GM19351 (cell line): ENCODE results near the gene LSM14A.
"Not testable (repeated sequence)": the region's sequence is repeated elsewhere in the genome, so short reads cannot be mapped to it uniquely, and the experiment has no call there.

Experiments used
- ATAC-seq: cut with Tn5 transposase; IDR thresholded peaks from one replicate; pipeline ENCODE4 v1.9.1; 2021; ENCODE audit warnings: mild to moderate bottlenecking, moderate library complexity; ENCODE audit not compliant: unreplicated experiment

The LSM14A gene

DNA sequence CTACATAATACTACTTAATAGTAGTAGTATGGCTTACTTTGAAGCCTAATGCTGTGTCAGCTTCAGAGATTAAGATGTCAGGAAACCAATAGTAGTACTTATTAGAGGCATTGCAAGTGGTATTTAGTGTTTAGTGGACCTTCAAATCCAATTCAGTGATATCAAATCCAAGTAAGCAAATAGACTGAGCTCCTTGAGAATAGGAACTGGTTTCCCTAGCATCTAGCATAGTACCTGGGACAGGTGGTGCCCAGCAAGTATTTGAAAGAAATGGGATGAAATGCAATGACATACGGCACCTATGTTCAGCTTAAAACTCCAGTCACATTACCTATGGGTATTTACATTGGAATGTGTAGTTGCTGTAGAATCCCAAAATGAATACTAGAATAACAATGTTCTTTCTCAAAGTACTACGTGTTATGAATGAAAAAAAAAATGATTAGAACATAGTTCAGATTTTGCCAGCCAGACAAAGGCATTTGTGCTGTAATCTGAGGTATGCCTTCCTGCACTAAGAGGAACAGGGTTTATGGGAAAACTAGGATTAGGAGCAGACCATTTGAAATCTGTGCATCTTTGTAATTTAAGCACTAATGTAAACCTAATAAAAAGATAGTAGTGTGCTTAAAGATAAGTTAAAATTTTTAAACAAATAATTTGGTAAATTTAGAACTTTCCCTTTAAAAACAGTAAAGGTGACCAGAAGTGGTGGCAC is 17.1 kb downstream of the LSM14A start:
- ATAC-seq = no peak

DNA sequence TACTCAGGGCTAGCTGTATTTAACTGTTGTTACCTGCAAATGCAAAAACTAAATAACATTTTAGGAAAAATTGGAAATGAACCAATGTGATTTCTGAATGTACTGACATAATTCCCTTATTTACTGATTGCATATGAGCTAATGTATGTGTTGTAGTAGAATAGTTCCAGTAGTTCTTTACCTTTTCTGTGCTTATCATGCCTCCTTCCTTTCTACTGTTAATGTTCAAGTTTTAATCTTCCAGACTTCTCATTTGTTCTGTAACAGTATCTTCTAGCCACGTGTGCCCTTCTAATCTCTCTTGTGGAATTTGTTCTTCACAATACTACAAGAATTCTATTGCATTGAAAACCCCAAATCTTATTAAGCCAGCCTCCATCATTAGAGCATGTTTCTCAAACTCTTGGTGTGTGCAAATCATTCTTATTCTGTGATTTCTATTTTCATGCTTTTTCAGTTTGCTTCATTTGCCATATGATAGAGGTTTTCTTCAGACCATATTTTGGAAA is 17.7 kb downstream of the LSM14A start:
- no peak for ATAC-seq

DNA sequence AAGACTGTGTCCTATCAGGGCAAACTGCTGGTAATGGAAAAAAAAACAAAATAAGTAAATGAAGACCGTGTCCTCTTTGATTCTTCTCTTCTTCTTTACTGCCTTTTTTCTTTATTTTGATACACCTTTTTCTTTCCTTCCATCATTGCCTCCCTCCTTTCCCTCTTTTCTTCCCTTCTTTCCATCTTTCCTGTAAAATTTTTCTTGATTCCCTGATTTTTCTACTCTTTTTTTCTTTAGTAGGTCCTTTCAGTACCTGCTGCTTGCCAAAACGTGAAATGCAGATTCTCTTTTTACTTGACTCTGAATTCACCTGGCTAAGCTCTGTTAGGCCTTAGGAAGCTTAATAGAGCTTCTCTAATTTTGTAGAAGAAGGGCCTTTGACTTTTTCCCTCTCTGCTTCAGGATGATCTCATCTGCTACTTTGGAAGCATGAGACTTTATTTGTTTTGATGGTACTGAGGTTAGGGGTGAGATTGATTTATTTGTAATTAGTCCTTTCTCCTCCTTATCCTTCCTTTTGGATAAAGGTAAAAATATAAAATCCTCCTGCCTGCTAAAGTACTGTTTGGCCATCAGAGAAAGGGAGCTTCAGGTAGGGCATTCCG is 19.2 kb downstream of the LSM14A start:
- no peak for ATAC-seq

DNA sequence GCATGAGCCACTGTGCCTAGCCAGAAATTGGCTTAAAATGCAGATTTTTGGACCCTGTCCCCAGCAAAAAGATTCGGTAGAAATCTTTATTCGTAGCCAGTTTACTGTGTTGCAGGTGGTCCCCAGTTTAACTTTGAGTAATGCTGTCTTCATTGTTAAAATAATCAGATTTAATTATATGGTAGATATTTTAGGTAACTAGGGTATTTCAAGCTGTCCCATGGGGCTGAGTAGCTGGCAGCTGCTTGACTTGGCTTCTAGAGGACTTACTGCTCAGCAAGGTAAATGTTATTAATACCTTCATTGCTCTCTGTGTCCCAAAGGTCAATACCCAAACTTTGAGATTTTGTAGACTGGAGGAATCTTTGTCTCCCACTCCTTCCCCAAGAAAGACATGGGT is 21.1 kb downstream of the LSM14A start:
- no peak for ATAC-seq

DNA sequence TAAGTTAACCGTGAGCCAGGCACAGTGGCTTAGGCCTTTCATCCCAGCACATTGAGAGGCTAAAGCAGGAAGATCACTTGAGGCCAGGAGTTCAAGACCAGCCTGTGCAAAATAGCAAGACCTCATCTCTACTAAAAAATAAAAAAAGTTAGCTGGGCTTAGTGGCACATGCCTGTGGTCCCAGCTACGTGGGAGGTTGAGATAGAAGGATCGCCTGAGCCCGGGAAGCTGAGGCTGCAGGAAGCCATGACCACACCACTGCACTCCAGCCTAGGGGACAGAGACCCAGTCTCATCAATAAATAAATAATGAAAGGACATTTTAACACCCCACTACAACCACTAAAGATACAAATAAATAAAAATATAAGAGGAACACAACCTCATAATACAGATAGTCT is 21.6 kb downstream of the LSM14A start:
- no peak for ATAC-seq

DNA sequence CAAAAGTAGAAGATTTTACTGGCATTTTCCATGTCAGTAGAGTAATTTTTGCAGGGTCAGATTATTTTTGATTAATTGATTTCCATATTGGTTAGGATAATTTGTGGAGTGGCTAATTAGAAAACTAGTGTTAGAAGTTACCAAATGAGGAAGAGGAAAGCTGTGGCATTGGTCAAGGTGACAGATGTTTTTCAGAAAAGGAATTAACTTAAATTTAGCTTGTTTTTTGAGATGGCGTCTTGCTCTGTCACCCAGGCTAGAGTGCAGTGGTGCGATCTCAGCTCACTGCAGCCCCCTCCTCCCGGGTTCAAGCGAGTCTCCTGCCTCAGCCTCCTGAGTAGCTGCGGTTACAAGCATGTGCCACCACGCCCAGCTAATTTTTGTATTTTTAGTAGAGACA is 28.8 kb downstream of the LSM14A start:
- ATAC-seq = no peak

DNA sequence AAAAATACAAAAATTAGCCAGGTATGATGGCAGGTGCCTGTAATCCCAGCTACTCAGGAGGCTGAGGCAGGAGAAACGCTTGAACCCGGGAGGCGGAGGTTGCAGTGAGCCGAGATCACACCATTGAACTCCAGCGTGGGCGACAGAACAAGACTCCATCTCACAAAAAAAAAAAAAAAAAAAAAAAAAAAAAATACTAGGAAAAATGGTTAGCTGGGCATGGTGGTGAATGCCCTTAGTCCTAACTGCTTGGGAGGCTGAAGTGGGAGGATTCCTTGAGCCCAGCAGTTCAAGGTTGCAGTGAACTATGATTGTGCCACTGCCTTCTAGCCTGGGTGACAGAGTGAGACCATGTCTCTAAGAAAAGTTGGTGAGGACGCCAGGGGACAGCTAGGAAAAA is 33.0 kb downstream of the LSM14A start:
- not testable (repeated sequence) for ATAC-seq

DNA sequence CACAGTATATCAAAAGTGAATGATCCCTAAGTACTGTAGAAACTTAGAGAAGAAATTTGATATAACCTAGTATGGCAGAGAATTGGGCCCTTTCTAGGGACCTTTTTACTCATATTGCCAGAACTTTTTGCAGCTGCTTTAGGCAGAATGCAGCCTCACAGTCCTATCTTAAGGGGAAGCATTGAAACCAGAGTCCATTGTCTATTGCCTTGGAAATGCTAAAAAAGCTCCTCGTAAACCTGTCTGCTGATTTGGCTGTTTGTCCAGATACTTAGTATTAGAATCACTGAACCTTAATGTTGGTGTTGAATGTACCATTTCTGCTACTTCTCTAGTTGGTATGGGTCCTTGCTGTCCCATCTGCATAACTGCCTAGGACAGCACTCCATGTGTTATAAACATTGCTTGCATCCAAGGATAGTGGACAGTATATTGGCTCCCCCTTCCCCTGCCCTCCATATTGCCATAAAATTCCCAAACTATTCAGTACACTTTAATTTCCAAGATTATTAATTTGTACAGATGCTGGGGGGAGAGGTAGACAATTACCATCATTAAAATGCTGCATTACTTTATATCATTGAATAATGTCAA is 36.1 kb downstream of the LSM14A start:
- ATAC-seq = no peak

DNA sequence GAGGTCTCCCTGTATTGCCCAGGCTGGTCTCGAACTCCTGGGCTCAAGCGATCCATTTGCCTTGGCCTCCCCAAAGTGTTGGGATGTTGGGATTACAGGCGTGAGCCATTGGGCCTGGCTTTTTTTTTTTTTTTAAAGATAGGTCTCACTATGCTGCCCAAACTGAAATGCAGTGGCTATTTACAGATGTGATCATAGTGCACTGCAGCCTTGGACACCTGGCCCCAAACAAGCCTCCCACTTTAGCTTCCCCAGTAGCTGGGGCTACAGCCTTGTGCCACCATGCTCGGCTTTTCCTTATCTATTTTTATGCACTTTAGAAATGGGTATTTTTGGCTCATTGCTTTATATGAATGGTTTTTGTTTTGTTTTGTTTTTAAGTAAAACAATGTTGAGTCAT is 37.4 kb downstream of the LSM14A start:
- ATAC-seq = no peak

DNA sequence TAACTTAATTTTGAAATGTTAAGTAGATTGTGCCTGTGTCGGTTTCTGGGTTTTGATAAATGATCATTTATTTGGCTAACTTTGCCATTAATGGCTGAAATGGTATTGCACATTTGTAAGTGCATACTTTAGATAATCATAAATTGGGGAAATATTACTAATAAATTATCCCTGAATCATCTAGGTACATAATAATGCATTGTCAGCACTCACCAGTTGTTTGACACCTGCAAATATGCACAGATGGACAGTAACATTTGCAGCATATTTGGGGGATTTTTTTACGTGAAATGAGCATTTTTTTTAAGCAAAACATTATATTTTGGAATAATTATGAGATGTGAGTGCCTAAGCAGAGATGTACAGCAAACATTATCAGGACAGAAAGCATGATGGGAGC is 41.0 kb downstream of the LSM14A start:
- no peak for ATAC-seq

DNA sequence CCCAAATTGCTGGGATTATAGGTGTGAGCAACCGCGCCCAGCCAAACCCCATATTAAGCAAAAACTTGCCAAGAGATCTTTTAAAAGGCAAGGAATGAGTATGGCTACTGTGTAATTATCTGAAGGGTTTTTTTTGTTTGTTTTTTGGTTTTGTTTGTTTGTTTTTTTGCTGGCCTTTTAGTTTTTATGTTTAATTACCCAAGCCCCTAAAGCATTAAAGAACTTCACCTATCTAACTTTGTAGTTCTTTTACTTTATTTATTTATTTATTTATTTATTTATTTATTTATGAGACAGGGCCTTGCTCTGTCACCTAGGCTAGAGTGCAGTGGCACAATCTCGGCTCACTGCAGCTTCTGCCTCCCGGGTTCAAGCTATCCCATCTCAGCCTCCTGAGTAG is 41.7 kb downstream of the LSM14A start:
- no peak for ATAC-seq

DNA sequence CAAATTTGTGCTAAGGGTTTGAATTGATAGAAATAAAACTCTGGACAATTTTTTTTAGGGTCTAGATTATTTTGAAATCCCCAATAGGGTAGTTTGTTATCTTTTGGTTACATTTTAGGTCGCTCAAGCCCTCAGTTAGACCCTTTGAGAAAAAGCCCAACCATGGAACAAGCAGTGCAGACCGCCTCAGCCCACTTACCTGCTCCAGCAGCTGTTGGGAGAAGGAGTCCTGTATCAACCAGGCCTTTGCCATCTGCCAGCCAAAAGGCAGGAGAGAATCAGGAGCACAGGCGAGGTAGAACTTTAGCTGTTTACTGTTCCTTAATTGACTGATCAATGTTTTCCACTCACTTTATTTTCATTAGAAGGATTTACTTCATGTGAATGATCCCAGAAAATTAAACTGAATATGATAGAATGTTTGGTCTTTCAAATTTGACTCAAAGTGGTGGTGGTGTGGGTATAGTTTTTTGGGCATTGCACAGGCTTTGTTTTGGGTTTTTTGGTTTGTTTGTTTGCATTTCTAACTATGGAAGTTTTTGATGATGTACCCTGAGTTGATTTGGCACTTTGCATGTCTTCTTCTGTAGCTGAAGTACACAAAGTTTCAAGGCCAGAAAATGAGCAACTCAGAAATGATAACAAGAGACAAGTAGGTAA is 42.8 kb downstream of the LSM14A start:
- ATAC-seq = no peak

DNA sequence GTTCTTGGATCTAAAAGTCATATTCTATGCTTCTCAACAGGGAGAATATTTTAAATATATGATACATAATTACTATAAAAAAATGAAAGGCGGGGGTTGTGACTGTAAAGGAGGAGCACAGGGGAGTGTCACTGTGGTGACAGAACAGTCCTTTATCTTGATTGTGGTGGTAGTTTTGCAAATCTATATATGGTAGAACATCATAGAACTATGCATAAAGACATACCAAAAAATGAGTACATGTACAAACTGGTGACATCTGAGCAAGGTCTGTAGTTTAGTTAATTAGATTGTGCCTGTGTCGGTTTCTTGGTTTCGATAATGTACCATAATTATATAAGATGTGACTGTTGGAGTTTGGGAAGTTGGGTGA is 43.3 kb downstream of the LSM14A start:
- no peak for ATAC-seq

DNA sequence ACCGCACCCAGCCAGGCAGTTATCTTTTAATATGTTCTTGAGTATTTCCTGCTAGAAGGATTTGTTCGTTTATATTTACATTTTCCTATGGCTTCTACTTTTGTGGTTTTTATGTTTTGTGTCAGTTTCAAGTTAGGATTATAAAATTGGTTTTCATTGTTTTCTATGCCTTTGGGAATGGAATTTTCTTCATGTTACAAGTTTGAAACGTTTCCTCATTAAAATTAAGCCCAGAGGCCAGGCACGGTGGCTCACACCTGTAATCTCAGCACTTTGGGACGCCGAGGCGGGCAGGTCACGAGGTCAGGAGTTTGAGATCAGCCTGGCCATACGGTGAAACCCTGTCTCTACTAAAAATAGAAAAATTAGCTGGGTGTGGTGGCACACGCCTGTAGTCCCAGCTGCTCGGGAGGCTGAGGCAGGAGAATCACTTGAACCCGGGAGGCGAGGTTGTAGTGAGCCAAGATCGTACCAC is 44.5 kb downstream of the LSM14A start:
- not testable (repeated sequence) for ATAC-seq

DNA sequence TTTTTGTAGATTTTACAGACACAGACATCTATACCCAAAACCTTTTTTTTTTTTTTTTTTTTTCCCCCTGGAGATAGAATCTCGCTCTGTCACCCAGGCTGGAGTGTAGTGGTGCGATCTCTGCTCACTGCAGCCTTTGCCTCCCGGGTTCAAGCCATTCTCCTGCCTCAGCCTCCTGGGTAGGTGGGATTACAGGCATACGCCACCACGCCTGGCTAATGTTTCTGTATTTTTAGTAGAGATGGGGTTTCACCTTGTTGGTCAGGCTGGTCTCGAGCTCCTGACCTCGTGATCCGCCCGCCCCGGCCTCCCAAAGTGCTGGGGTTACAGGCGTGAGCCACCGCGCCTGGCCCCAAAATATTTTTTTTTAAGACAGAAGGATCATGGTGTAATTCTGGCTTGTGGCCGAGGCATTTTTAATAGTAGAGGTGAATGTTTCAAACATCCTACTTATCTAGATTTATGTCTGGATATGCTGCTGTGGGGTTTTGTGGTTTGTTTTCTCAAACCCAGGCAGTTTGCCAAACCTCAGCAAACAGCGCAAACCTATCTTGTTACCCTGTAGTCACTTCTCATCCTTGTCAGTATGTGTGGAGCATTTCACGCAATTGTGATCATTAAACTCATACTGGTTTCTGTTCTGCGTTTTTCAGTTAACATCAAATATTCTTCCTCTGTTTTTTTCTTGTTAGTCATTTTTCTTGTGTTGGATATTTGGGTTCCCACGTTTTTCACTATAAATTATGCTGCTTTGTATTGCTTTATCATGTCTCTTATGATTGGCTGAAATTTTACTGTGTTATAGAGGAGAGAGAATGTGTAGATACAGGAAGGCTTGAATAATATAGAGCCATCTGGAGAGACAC is 45.9 kb downstream of the LSM14A start:
- ATAC-seq = peak; percentile 53

DNA sequence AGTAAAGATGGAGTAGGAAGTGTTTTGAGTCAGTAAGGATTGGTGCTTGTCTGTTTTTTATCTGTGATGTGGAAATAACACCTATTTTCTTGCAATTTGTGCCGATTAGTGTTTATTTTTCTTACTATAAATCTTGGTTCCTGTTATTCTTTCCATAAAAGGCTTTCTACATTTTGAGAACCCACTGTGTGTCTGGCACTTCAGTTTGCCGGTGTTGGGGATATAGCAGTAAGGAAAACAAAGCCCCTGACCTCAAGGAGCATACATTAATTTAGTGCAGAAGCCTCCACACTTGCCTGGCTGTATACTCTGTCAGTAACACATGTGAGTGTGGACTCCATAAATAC is 46.5 kb downstream of the LSM14A start:
- ATAC-seq = no peak

DNA sequence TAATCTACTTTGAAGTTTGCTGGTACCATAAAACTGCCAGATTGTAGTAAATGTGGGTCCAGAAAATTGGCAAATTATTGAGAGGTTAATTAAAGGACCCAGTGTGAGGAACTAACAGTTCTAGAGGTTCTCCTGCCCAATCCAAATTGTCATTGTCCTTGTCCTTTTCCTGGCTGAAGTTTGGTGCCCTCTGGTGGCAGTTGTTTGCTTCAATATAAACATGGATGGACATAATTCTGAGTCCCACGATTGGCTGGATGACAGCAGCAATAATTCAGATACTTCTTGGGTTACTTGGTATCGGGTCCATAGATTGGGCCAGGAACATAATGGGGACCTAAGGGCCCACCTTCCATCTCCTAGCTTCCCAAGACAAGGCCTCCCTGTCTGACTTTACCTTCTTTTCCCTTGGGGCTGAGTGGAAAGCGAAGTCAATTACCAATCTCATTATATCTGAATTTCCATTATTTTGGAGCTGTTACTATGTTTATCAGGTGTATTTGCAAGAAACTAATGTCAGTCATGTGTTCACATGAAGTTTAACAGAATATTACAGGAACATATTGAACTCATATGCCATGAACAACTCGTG is 48.3 kb downstream of the LSM14A start:
- ATAC-seq = no peak

DNA sequence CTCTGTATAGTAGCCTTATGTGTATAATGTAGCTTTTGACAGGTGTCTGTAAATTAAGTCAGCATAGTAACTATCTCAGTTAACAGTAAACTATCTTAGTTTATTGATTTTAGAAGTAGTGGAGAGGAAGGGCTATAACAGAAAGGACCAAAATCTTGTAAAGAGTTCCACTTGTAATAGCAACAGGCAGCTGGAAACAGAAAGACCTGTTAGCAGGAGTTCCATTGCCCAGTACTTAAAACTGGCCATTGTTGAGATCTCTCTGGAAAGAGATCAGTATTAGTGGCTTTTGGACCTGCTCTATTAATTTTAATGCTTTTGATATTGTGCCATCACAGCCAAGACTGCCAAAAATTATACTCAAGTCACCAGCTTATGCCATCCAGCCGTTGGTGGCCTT is 50.1 kb downstream of the LSM14A start:
- ATAC-seq = no peak

DNA sequence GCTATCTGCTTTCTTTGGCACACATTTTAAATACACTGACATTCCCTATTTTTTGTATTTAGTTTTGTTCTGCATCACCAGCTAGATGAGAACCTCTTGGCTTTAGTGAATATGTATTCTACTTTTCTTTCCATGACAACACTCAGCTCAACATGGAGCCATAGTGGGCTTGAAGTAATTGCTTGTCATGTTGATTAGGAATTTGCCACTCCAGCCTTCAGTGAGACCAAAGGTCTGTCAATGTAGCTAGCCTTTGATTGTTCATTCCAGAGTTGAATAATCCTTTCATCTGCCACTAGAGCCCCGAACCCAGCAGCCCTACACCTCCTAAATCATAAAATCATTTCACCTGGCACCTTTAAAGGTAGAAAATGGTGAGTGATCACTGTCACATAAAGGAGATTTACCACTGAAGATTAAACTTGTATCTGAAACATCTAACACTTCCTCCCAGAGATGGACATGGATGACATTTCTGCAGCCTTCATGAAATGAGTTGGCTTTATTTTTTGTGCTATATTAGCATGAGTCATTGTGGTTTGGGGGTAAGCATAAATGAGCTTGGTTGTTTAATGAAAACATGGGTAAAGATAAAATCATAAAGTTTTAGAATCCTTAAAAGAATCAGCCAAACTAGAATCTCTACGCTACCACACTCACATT is 52.8 kb downstream of the LSM14A start:
- no peak for ATAC-seq

DNA sequence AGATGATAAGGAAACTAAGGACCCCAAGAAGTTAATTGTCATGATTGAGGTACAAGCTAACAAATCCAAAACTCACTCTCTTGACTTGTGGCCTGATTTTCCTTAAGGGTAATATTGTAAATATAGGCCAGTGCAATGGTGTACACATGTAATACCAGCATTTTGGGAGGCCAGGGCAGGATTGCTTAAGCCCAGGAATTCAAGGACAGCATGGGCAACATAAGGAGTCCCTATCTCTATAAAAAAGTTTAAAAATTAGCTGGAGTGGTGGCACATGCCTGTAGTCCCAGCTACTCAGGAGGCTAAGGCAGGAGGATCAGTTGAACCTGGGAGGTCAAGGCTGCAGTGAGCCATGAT is 53.3 kb downstream of the LSM14A start:
- no peak for ATAC-seq
